GM23338 (cell line): ENCODE measurements around the gene RNASE7. TPM values are rescaled to one million over a fixed set of nuclear protein-coding genes. Genes with fewer than 3 reads are reported as not detected.

ENCODE experiments used
- ATAC-seq: fragments of 200-7000 bp; cut with Tn5 transposase; 3 replicates; pipeline ENCODE4 v1.9.1; 2020
- DNase-seq: peaks from one replicate; pipeline ENCODE4 v3.0.0-alpha.2; 2015; ENCODE audit warnings: low spot score
- H2AFZ ChIP-seq: fragments of 200-600 bp; sonication (generic); 2 replicates; pipeline ENCODE4 v1.8.0; 2016; ENCODE audit warnings: antibody characterized with exemption, mild to moderate bottlenecking, moderate library complexity
- H3F3A ChIP-seq: fragments of 200-600 bp; sonication (generic); replicated peaks from 2 replicates; pipeline ENCODE4 v1.8.0; 2017; ENCODE audit warnings: antibody characterized with exemption, mixed run types, low read depth
- H3K27ac ChIP-seq: fragments of 200-600 bp; sonication (generic); 2 replicates; pipeline ENCODE4 v1.6.1; 2016; ENCODE audit warnings: low read depth
- H3K27me3 ChIP-seq: fragments of 200-600 bp; sonication (generic); 2 replicates; pipeline ENCODE4 v1.8.0; 2016; ENCODE audit warnings: mild to moderate bottlenecking, mixed run types, moderate library complexity; ENCODE audit not compliant: insufficient read depth
- H3K36me3 ChIP-seq: fragments of 200-600 bp; sonication (generic); 2 replicates; pipeline ENCODE4 v1.8.0; 2016; ENCODE audit warnings: mild to moderate bottlenecking; ENCODE audit not compliant: insufficient read depth
- H3K4me1 ChIP-seq: fragments of 200-600 bp; sonication (generic); 2 replicates; pipeline ENCODE4 v1.8.0; 2016; ENCODE audit warnings: mild to moderate bottlenecking, moderate library complexity; ENCODE audit not compliant: insufficient read depth
- H3K4me2 ChIP-seq: fragments of 200-600 bp; sonication (generic); 2 replicates; pipeline ENCODE4 v1.7.1; 2017; ENCODE audit warnings: mixed run types
- H3K4me3 ChIP-seq: fragments of 200-600 bp; sonication (generic); 2 replicates; pipeline ENCODE4 v1.6.1; 2016; ENCODE audit warnings: mixed run types
- H3K79me2 ChIP-seq: fragments of 200-600 bp; sonication (generic); replicated peaks from 2 replicates; pipeline ENCODE4 v1.8.0; 2017; ENCODE audit warnings: mild to moderate bottlenecking; ENCODE audit not compliant: insufficient read depth
- H3K9me2 ChIP-seq: fragments of 200-600 bp; sonication (generic); 2 replicates; pipeline ENCODE4 v1.8.0; 2017; ENCODE audit not compliant: insufficient read depth
- H4K20me1 ChIP-seq: fragments of 200-600 bp; sonication (generic); replicated peaks from 2 replicates; pipeline ENCODE4 v1.8.0; 2017; ENCODE audit warnings: mild to moderate bottlenecking; ENCODE audit not compliant: insufficient read depth
- H3K27ac Mint-ChIP-seq: 2 replicates; pipeline ENCODE4 v1.8.0; 2020; ENCODE audit warnings: inconsistent platforms, mild to moderate bottlenecking, moderate library complexity, mixed read lengths
- H3K27me3 Mint-ChIP-seq: 3 replicates; pipeline ENCODE4 v1.8.0; 2022; ENCODE audit warnings: low read depth, mild to moderate bottlenecking, moderate library complexity, mixed read lengths, inconsistent platforms; ENCODE audit not compliant: insufficient read depth, poor library complexity
- H3K36me3 Mint-ChIP-seq: 3 replicates; pipeline ENCODE4 v1.8.0; 2021; ENCODE audit warnings: low read depth, mild to moderate bottlenecking, inconsistent platforms, moderate library complexity, mixed read lengths
- H3K4me1 Mint-ChIP-seq: 3 replicates; pipeline ENCODE4 v1.8.0; 2020; ENCODE audit warnings: mild to moderate bottlenecking, inconsistent platforms, mixed read lengths
- H3K4me3 Mint-ChIP-seq: 3 replicates; pipeline ENCODE4 v1.8.0; 2021; ENCODE audit warnings: moderate library complexity, mild to moderate bottlenecking, inconsistent platforms, mixed read lengths
- H3K9me3 Mint-ChIP-seq: 3 replicates; pipeline ENCODE4 v1.8.0; 2020; ENCODE audit warnings: moderate library complexity, mild to moderate bottlenecking, inconsistent platforms, mixed read lengths
- CREB1 ChIP-seq: fragments of 250-450 bp; sonication (Bioruptor Pico); IDR thresholded peaks from 2 replicates; pipeline ENCODE4 v1.5.0; 2020; ENCODE audit warnings: low read depth, mild to moderate bottlenecking, moderate library complexity
- ETS1 ChIP-seq: IDR thresholded peaks from 2 replicates; pipeline ENCODE4 v1.6.1; 2016; ENCODE audit warnings: antibody characterized with exemption
- EZH2 ChIP-seq: fragments of 200-600 bp; sonication (generic); IDR thresholded peaks from one replicate; pipeline ENCODE4 v1.8.0; 2017; ENCODE audit warnings: antibody characterized with exemption, mild to moderate bottlenecking, low read depth; ENCODE audit not compliant: unreplicated experiment
- EZH2phosphoT487 ChIP-seq: fragments of 200-600 bp; sonication (generic); IDR thresholded peaks from one replicate; pipeline ENCODE4 v1.8.1; 2018; ENCODE audit warnings: antibody characterized with exemption; ENCODE audit not compliant: unreplicated experiment
- JUNB ChIP-seq: IDR thresholded peaks from one replicate; pipeline ENCODE4 v1.6.1; 2016; ENCODE audit warnings: antibody characterized with exemption; ENCODE audit not compliant: unreplicated experiment
- NANOG ChIP-seq: IDR thresholded peaks from 2 replicates; pipeline ENCODE4 v1.6.1; 2016; ENCODE audit warnings: antibody characterized with exemption, borderline replicate concordance
- POLR2AphosphoS5 ChIP-seq: IDR thresholded peaks from 2 replicates; pipeline ENCODE4 v1.6.1; 2016; ENCODE audit warnings: antibody characterized with exemption, low read depth
- REST ChIP-seq: IDR thresholded peaks from one replicate; pipeline ENCODE4 v1.6.1; 2018; ENCODE audit warnings: antibody characterized with exemption; ENCODE audit not compliant: unreplicated experiment
- STAT1 ChIP-seq: IDR thresholded peaks from one replicate; pipeline ENCODE4 v1.6.1; 2016; ENCODE audit warnings: antibody characterized with exemption; ENCODE audit not compliant: unreplicated experiment
- ZNF114 ChIP-seq: fragments of 250-450 bp; sonication (Bioruptor Pico); IDR thresholded peaks from 2 replicates; pipeline ENCODE4 v1.5.0; 2020; ENCODE audit warnings: mild to moderate bottlenecking, moderate library complexity
- ZNF331 ChIP-seq: fragments of 250-450 bp; sonication (Bioruptor Pico); IDR thresholded peaks from 2 replicates; pipeline ENCODE4 v1.5.0; 2020; ENCODE audit warnings: low read depth, mild to moderate bottlenecking, moderate library complexity
- ZNF462 ChIP-seq: fragments of 250-450 bp; sonication (Bioruptor Pico); IDR thresholded peaks from 2 replicates; pipeline ENCODE4 v1.5.0; 2020; ENCODE audit warnings: mild to moderate bottlenecking, moderate library complexity
- polyA plus RNA-seq: library from polyadenylated mRNA; unstranded; fragments of >200 nt; fragmentation: Nextera tagmentation; extraction: Ambion mirVana; gene quantifications from 2 replicates; pipeline ENCODE4 v1.2.1, GENCODE V29; 2016
- total RNA-seq: library from RNA; depleted of rRNA; stranded (reverse); fragments of >200 nt; shearing (Covaris generic); gene quantifications from 2 replicates; pipeline ENCODE4 v1.2.3, GENCODE V29; 2014
- TF ChIP-seq, protein P1 (sequence below), 2 experiments: fragments of 200-600 bp in 1 of 2; sonication (generic) in 1 of 2; conservative IDR thresholded peaks; 2 replicates each; pipeline versions ENCODE4 v1.5.1 to v1.6.1; 2016 to 2017; ENCODE audit warnings: antibody characterized with exemption in 2 of 2, low read depth in 2 of 2, mild to moderate bottlenecking in 2 of 2, moderate library complexity in 1 of 2

Gene RNASE7
- total and polyA plus RNA-seq, 2 experiments from 2014 or later: not detected

DNA sequence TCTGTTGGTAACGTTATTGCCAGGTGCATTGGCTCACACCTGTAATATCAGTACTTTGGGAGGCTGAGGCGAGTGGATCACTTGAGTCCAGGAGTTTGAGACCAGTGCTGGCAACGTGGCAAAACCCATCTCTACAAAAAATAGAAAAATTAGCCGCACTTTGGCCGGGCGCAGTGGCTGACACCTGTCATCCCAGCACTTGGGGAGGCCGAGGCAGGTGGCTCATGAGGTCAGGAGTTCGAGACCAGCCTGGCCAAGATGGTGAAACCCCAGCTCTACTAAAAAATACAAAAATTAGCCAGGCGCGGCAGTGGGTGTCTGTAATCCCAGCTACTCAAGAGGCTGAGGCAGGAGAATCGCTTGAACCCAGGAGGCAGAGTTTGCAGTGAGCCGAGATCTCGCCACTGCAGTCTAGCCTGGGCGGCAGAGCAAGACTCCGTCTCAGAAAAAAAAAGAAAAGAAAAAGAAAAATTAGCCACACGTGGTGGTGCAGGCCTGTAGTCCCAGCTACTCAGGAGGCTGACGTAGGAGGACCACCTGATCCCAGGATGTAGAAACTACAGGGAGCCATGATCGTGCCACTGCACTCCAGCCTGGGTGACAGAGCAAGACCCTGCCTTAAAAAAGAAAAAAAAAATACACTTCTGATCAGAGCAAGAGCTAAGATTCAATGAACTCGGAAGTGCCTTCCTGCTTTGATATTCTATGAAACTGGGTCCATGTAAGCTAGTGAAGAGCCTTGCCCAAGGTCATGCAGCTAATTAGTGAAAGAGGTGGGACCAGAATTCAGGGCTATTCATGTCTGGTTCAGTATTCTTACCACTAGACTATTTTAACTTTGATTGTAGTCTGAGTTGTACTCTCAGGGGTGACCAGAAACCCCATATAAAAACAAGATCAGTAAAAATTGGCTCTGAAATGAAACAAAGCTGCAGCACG is 11.3 kb downstream of the RNASE7 start:
- ATAC-seq: no peak

More for the DNA sequence above, 11.3 kb downstream of the RNASE7 start:
- no peaks in the 10 kb centered on the region for H3K36me3 ChIP-seq
- no peak overlapping the region for H3K27ac ChIP-seq
- H3K9me2 ChIP-seq: no peaks in the 10 kb centered on the region; the same call in 1 of the 2 replicates
- Mint-ChIP-seq H3K9me3 (no peaks in the 10 kb centered on the region), H3K27me3 (peaks cover 5% of the 10 kb centered on the region), H3K27ac (no peak overlapping the region), H3K4me3 (no peak overlapping the region), H3K36me3 (no peaks in the 10 kb centered on the region), H3K4me1 (peaks cover 10% of the 10 kb centered on the region; the same call in 2 of the 3 replicates)
- no peak overlapping the region for H3K4me3 ChIP-seq
- TF ChIP-seq CREB1 (CRISPR knock-in tag) (no peak), POLR2AphosphoS5 (no peak), ZNF462 (CRISPR knock-in tag) (no peak), ZNF114 (no peak), ETS1 (no peak), EZH2 (no peak), NANOG (no peak), EZH2phosphoT487 (no peak), ZNF331 (CRISPR knock-in tag) (no peak), REST (no peak), STAT1 (no peak), JUNB (no peak)
- TF ChIP-seq, protein P1, sequence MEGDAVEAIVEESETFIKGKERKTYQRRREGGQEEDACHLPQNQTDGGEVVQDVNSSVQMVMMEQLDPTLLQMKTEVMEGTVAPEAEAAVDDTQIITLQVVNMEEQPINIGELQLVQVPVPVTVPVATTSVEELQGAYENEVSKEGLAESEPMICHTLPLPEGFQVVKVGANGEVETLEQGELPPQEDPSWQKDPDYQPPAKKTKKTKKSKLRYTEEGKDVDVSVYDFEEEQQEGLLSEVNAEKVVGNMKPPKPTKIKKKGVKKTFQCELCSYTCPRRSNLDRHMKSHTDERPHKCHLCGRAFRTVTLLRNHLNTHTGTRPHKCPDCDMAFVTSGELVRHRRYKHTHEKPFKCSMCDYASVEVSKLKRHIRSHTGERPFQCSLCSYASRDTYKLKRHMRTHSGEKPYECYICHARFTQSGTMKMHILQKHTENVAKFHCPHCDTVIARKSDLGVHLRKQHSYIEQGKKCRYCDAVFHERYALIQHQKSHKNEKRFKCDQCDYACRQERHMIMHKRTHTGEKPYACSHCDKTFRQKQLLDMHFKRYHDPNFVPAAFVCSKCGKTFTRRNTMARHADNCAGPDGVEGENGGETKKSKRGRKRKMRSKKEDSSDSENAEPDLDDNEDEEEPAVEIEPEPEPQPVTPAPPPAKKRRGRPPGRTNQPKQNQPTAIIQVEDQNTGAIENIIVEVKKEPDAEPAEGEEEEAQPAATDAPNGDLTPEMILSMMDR (conservative IDR thresholded peaks at IDR 0.05; ENCODE audit: low read depth in 2 of 2): no peak
- no peaks in the 10 kb centered on the region for H4K20me1 ChIP-seq
- no peaks in the 10 kb centered on the region for H3K27me3 ChIP-seq
- peaks cover 6% of the 10 kb centered on the region; the same call in 1 of the 2 replicates for H3K4me1 ChIP-seq
- DNase-seq: no peak
- no peaks in the 10 kb centered on the region for H3F3A ChIP-seq
- no peak overlapping the region for H3K4me2 ChIP-seq
- H3K79me2 ChIP-seq: no peaks in the 10 kb centered on the region
- H2AFZ ChIP-seq: no peak overlapping the region
